ENCODE data around the gene FRRS1L. TPM values are rescaled to one million over a fixed set of nuclear protein-coding genes. Genes with fewer than 3 reads are reported as not detected.
"Not testable (repeated sequence)": the region's sequence is repeated elsewhere in the genome, so short reads cannot be mapped to it uniquely, and the experiment has no call there.

The FRRS1L gene
- total RNA-seq, 4 donors from 2014 or later = 0.06 to 0.24 (median 0.16) TPM; not detected in 1

DNA sequence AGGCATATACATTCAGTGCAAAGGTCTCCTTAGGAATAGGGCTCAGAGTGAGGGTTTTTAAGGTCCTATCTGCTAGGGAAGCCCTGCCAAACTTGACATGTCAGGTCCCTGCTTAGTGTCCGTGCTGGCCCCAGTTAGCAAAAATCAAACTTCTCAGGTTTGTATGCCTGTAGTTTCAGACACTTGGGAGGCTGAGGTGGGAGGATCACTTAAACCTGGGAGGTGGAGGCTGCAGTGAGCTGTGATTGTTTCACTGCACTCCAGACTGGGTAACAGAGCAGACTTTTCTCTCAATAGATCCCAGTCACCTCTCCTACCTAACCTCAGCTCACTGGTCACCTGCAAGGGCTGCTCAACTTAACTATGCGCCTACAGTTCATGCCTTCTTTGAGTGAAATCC, 28.6 kb downstream of the FRRS1L start:
- no peak for ATAC-seq (ENCODE audit: low FRiP score)
- DNase-seq (ENCODE audit: low spot score) = no peak
- TF ChIP-seq, protein P1, sequence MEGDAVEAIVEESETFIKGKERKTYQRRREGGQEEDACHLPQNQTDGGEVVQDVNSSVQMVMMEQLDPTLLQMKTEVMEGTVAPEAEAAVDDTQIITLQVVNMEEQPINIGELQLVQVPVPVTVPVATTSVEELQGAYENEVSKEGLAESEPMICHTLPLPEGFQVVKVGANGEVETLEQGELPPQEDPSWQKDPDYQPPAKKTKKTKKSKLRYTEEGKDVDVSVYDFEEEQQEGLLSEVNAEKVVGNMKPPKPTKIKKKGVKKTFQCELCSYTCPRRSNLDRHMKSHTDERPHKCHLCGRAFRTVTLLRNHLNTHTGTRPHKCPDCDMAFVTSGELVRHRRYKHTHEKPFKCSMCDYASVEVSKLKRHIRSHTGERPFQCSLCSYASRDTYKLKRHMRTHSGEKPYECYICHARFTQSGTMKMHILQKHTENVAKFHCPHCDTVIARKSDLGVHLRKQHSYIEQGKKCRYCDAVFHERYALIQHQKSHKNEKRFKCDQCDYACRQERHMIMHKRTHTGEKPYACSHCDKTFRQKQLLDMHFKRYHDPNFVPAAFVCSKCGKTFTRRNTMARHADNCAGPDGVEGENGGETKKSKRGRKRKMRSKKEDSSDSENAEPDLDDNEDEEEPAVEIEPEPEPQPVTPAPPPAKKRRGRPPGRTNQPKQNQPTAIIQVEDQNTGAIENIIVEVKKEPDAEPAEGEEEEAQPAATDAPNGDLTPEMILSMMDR (IDR thresholded peaks at IDR 0.05) = no peak

- no peak for DNase-seq (ENCODE audit: low spot score)
- no peak for ATAC-seq (ENCODE audit: low FRiP score)
- TF ChIP-seq, protein P1 (IDR thresholded peaks at IDR 0.05) = no peak
Measured at GRCh38 chr9:109134167-109134578, 32.9 kb downstream of the FRRS1L start.

GRCh38 chr9:109133533-109133932, 33.5 kb downstream of the FRRS1L start:
- DNase-seq (ENCODE audit: low spot score) (no peak), ATAC-seq (ENCODE audit: low FRiP score) (no peak)
- TF ChIP-seq, protein P1 (IDR thresholded peaks at IDR 0.05) = no peak

- TF ChIP-seq, protein P1 (IDR thresholded peaks at IDR 0.05) = no peak
- ATAC-seq (ENCODE audit: low FRiP score) = no peak
Measured at GRCh38 chr9:109132567-109133021, 34.5 kb downstream of the FRRS1L start.

DNA sequence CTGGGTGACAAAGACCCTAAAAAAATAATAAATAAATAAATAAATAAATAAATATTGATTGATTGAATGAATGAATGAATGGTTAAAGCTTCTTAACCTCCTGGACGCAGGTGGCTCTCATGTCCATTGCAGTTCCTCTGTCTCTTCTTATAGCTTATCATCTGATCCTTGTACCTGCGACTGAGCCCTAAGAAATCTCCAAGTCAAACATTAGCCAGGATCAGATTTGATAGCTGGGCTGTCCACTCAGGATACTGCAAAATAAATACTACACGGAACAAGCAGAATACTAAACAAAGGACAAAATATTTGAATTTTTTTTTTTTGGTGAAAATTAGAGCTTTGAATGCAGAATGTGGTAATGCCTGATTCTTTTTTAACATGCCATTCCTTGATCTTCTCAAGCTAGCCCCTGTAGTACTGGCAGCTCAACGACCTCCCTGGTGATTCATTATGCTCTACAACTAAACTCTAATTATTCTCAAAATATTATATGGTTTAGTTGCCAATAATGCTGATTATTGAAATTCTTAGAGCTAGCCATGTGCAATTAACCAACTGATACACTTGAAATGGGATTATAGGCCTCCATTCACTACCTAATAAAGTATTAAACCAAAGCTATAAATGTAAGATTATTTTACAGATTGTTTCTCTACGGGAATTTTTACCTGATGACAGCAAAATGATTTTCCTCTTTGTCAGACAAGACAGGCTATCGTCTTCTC, 37.4 kb downstream of the FRRS1L start:
- TF ChIP-seq, protein P1 (IDR thresholded peaks at IDR 0.05) = no peak

More at GRCh38 chr9:109132567-109133021, 34.5 kb downstream of the FRRS1L start:
- DNase-seq (ENCODE audit: low spot score) = no peak

GRCh38 chr9:109126671-109127070, 40.4 kb downstream of the FRRS1L start:
- not testable (repeated sequence) for ATAC-seq (ENCODE audit: low FRiP score); DNase-seq (ENCODE audit: low spot score)

More for the DNA sequence above, 37.4 kb downstream of the FRRS1L start:
- ATAC-seq (ENCODE audit: low FRiP score) (no peak), DNase-seq (ENCODE audit: low spot score) (no peak)

GRCh38 chr9:109124121-109124520, 42.9 kb downstream of the FRRS1L start:
- TF ChIP-seq, protein P1 (IDR thresholded peaks at IDR 0.05) = no peak
- no peak for DNase-seq (ENCODE audit: low spot score)
- no peak for ATAC-seq (ENCODE audit: low FRiP score)
